Hepatocyte (in vitro differentiated cells): Measurements from ENCODE around the gene CELSR1. TPM values are rescaled to one million over a fixed set of nuclear protein-coding genes. Genes with fewer than 3 reads are reported as not detected.
A peak's percentile ranks its signal among the peaks of the same experiment; 100 is the strongest.
"Not testable (repeated sequence)": the region's sequence is repeated elsewhere in the genome, so short reads cannot be mapped to it uniquely, and the experiment has no call there.

Experiments
- DNase-seq: peaks from one replicate; pipeline ENCODE4 v3.0.0-alpha.2; 2016; ENCODE audit warnings: low spot score
- H2AFZ ChIP-seq: fragments of 200-600 bp; sonication (generic); 2 replicates; pipeline ENCODE4 v1.6.0; 2016; ENCODE audit warnings: antibody characterized with exemption, mild to moderate bottlenecking
- H3K27ac ChIP-seq: fragments of 200-600 bp; sonication (generic); 2 replicates; pipeline ENCODE4 v1.5.1; 2016; ENCODE audit warnings: mild to moderate bottlenecking
- H3K27me3 ChIP-seq: fragments of 200-600 bp; sonication (generic); 2 replicates; pipeline ENCODE4 v1.6.1; 2016
- H3K36me3 ChIP-seq: fragments of 200-600 bp; sonication (generic); replicated peaks from 2 replicates; pipeline ENCODE4 v1.5.1; 2016; ENCODE audit warnings: low read depth; ENCODE audit not compliant: insufficient read depth
- H3K4me1 ChIP-seq: fragments of 200-600 bp; sonication (generic); 2 replicates; pipeline ENCODE4 v1.5.1; 2016; ENCODE audit warnings: mild to moderate bottlenecking, moderate library complexity; ENCODE audit not compliant: insufficient read depth
- H3K4me2 ChIP-seq: fragments of 200-600 bp; sonication (generic); 2 replicates; pipeline ENCODE4 v1.6.0; 2016
- H3K4me3 ChIP-seq: fragments of 200-600 bp; sonication (generic); 2 replicates; pipeline ENCODE4 v1.5.1; 2016; ENCODE audit warnings: mild to moderate bottlenecking
- H3K79me2 ChIP-seq: fragments of 200-600 bp; sonication (generic); 2 replicates; pipeline ENCODE4 v1.6.0; 2017; ENCODE audit warnings: mild to moderate bottlenecking
- H3K9me2 ChIP-seq: fragments of 200-600 bp; sonication (generic); replicated peaks from 2 replicates; pipeline ENCODE4 v1.6.0; 2017; ENCODE audit warnings: mild to moderate bottlenecking; ENCODE audit not compliant: insufficient read depth
- H3K9me3 ChIP-seq: fragments of 200-600 bp; sonication (generic); 2 replicates; pipeline ENCODE4 v1.5.1; 2016; ENCODE audit warnings: low read depth, mild to moderate bottlenecking
- H4K20me1 ChIP-seq: fragments of 200-600 bp; sonication (generic); 2 replicates; pipeline ENCODE4 v1.6.0; 2016; ENCODE audit warnings: mild to moderate bottlenecking; ENCODE audit not compliant: insufficient read depth, poor library complexity, severe bottlenecking
- EZH2 ChIP-seq: fragments of 200-600 bp; sonication (generic); IDR thresholded peaks from 2 replicates; pipeline ENCODE4 v1.6.1; 2016; ENCODE audit warnings: antibody characterized with exemption, mild to moderate bottlenecking, borderline replicate concordance
- EZH2phosphoT487 ChIP-seq: fragments of 200-600 bp; sonication (generic); IDR thresholded peaks from one replicate; pipeline ENCODE4 v1.6.1; 2018; ENCODE audit warnings: antibody characterized with exemption, mild to moderate bottlenecking, low read depth, moderate library complexity; ENCODE audit not compliant: unreplicated experiment, severe bottlenecking
- WGBS: methylation state at CpG from one replicate; pipeline ENCODE4 v1.1.6; 2016; ENCODE audit warnings: low lambda C conversion rate; ENCODE audit errors: missing lambda C conversion rate; 5-methylcytosine and 5-hydroxymethylcytosine counted together
- polyA plus RNA-seq: library from polyadenylated mRNA; unstranded; fragments of >200 nt; fragmentation: Nextera tagmentation; extraction: Ambion mirVana; gene quantifications from 2 replicates; pipeline ENCODE4 v1.2.1, GENCODE V29; 2016
- total RNA-seq: library from RNA; depleted of rRNA; stranded (reverse); fragments of >200 nt; gene quantifications from 2 replicates; pipeline ENCODE4 v1.2.3, GENCODE V29; 2014
- TF ChIP-seq, protein P1 (sequence below): fragments of 200-600 bp; sonication (generic); IDR thresholded peaks from 2 replicates; pipeline ENCODE4 v1.5.1; 2016; ENCODE audit warnings: antibody characterized with exemption, mild to moderate bottlenecking; ENCODE audit not compliant: poor library complexity

The CELSR1 gene
- total and polyA plus RNA-seq, 2 experiments from 2014 or later = 3.0 to 8.7 TPM

DNA sequence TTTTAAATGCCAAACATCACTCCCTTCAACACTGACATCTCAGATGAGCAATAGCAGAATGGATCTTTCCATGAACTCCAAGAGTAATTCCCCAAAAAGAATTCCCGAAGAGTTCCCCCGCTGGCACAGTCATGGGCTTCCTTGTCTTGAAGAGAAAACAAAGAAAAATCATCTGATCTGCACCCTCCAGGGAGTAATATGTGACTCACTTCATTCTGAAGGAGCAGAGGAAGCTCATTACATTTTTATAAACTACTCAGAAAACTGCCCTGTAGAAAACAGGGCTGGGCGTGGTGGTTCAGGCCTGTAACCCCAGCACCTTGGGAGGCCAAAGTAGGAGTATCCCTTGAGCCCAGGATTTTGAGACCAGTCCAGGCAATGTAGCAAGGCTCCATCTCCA is 35.7 kb downstream of the CELSR1 start:
- no peaks in the 10 kb centered on the region for H3K36me3 ChIP-seq
- no peak overlapping the region for H2AFZ ChIP-seq
- TF ChIP-seq EZH2 (no peak), EZH2phosphoT487 (no peak)
- TF ChIP-seq, protein P1, sequence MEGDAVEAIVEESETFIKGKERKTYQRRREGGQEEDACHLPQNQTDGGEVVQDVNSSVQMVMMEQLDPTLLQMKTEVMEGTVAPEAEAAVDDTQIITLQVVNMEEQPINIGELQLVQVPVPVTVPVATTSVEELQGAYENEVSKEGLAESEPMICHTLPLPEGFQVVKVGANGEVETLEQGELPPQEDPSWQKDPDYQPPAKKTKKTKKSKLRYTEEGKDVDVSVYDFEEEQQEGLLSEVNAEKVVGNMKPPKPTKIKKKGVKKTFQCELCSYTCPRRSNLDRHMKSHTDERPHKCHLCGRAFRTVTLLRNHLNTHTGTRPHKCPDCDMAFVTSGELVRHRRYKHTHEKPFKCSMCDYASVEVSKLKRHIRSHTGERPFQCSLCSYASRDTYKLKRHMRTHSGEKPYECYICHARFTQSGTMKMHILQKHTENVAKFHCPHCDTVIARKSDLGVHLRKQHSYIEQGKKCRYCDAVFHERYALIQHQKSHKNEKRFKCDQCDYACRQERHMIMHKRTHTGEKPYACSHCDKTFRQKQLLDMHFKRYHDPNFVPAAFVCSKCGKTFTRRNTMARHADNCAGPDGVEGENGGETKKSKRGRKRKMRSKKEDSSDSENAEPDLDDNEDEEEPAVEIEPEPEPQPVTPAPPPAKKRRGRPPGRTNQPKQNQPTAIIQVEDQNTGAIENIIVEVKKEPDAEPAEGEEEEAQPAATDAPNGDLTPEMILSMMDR = no peak
- no peaks in the 10 kb centered on the region for H3K9me2 ChIP-seq
- peaks cover 2% of the 10 kb centered on the region for H3K27me3 ChIP-seq
- H3K4me2 ChIP-seq = no peak overlapping the region
- WGBS = 98% methylated on average over 3 of the region's 3 CpGs
- no peaks in the 10 kb centered on the region for H3K9me3 ChIP-seq
- no peak for DNase-seq
- no peaks in the 10 kb centered on the region for H3K79me2 ChIP-seq
- H4K20me1 ChIP-seq = no peaks in the 10 kb centered on the region
- no peak overlapping the region for H3K4me3 ChIP-seq
- H3K4me1 ChIP-seq = no peaks in the 10 kb centered on the region
- no peak overlapping the region for H3K27ac ChIP-seq

DNA sequence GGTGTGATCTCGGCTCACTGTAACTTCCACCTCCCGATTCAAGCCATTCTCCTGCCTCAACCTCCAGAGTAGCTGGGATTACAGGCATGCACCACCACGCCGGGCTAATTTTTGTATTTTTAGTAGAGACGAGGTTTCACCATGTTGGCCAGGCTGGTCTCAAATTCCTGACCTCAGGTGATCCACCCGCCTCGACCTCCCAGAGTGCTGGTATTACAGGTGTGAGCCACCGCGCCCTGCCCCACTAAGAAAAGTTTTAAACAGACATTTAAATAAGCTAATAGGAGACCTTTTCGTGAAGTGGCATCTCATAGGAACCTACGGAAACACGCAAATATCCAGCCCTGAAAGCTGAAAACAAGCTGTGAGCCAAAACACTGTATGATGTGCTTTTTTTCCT is 36.2 kb downstream of the CELSR1 start:
- H3K79me2 ChIP-seq, H3K4me2 ChIP-seq, H3K4me1 ChIP-seq, DNase-seq, H3K27ac ChIP-seq, H4K20me1 ChIP-seq, H2AFZ ChIP-seq, H3K9me2 ChIP-seq, H3K9me3 ChIP-seq, H3K4me3 ChIP-seq, H3K36me3 ChIP-seq, H3K27me3 ChIP-seq: not testable (repeated sequence)
- WGBS = 93% methylated on average over 12 of the region's 12 CpGs

GRCh38 chr22:46500201-46500600 is 37.2 kb downstream of the CELSR1 start:
- Histone ChIP-seq H3K4me3 (no peak overlapping the region), H3K27ac (no peak overlapping the region), H3K4me1 (no peaks in the 10 kb centered on the region), H4K20me1 (no peaks in the 10 kb centered on the region), H3K79me2 (no peaks in the 10 kb centered on the region), H2AFZ (no peak overlapping the region), H3K27me3 (peaks cover 2% of the 10 kb centered on the region), H3K9me2 (no peaks in the 10 kb centered on the region), H3K9me3 (no peaks in the 10 kb centered on the region), H3K4me2 (no peak overlapping the region), H3K36me3 (no peaks in the 10 kb centered on the region)
- 31% methylated on average over 15 of the region's 15 CpGs for WGBS
- DNase-seq = peak; percentile 18
- TF ChIP-seq EZH2phosphoT487 = no peak
- TF ChIP-seq, protein P1 = no peak
- TF ChIP-seq EZH2 = no peak

DNA sequence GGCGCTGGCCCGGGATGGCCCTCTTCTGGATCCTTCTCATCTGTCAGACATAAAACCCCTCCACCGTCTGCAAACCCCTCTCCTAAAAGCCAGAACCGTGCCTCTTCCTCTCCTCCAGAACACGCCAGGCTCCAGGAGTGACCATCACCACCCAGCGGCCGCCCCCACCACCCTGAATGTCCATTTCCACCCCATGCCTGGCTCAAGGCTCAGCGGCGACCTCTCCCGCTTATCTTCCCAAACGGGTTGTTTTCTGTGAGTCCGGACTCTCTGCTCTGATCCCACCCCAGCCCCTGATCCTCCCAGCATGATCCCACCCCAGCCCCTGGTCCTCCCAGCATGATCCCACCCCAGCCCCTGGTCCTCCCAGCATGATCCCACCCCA is 37.6 kb downstream of the CELSR1 start:
- Histone ChIP-seq H4K20me1 (no peaks in the 10 kb centered on the region), H3K27ac (no peak overlapping the region), H3K79me2 (no peaks in the 10 kb centered on the region), H3K9me3 (no peaks in the 10 kb centered on the region), H3K9me2 (no peaks in the 10 kb centered on the region), H3K4me1 (no peaks in the 10 kb centered on the region), H3K4me2 (no peak overlapping the region), H3K36me3 (no peaks in the 10 kb centered on the region), H3K4me3 (no peak overlapping the region), H3K27me3 (peaks cover 2% of the 10 kb centered on the region), H2AFZ (no peak overlapping the region)
- TF ChIP-seq, protein P1 = no peak
- TF ChIP-seq EZH2phosphoT487 = no peak
- no peak for TF ChIP-seq EZH2
- 46% methylated on average over 12 of the region's 12 CpGs for WGBS
- DNase-seq = peak; percentile 2
